Measurements from ENCODE around the gene PDCD2L. TPM values are rescaled to one million over a fixed set of nuclear protein-coding genes. Genes with fewer than 3 reads are reported as not detected.

PDCD2L gene
- polyA plus RNA-seq, 1 donor (not counting 4 experiments of a cell fraction or from before 2014, with no cell fraction given), result 23.8 TPM

DNA sequence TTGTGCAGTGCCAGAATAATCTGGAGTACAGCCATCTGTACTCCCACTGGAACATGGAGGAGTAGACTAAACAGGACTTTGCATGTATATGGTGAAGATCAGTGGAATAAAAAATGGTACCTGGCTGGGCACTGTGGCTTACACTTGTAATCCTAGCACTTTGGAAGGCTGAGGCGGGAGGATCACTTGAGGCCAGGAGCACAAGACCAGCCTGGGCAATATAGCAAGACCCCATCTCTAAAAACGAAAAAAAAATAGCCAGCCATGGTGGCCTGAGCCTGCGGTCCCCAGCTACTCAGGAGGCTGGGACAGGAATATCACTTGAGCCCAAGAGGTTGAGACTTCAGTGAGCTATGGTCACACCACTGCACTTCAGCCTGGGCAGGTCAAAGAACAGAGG, 44.0 kb downstream of the PDCD2L start:
- no peaks in the 10 kb centered on the region for H3K9me1 ChIP-seq (ENCODE audit: control insufficient read depth, extremely low read depth, insufficient read depth, low read length)
- H3K9me3 ChIP-seq (ENCODE audit: control insufficient read depth, low read depth, low read length), result no peaks in the 10 kb centered on the region
- peaks cover 3% of the 10 kb centered on the region for H4K20me1 ChIP-seq (ENCODE audit: control insufficient read depth, extremely low read depth, insufficient read depth, low read length)
- peaks cover 15 to 29% of the 10 kb centered on the region in 2 experiments for H3K36me3 ChIP-seq (ENCODE audit: control insufficient read depth in 2 of 2, extremely low read depth in 1 of 2, insufficient read depth in 2 of 2, low read length in 2 of 2)
- FAIRE-seq (no peak), DNase-seq (ENCODE audit: low read depth, low spot score) (no peak)
- no peaks in the 10 kb centered on the region for H3K79me2 ChIP-seq (ENCODE audit: control insufficient read depth, insufficient read depth, low read length)
- dilution Hi-C loops (cut with MboI; ENCODE audit: extremely low pct_ligation_motif_present, low sequenced_read_pairs), result no loop called here
- TF ChIP-seq, protein P1, sequence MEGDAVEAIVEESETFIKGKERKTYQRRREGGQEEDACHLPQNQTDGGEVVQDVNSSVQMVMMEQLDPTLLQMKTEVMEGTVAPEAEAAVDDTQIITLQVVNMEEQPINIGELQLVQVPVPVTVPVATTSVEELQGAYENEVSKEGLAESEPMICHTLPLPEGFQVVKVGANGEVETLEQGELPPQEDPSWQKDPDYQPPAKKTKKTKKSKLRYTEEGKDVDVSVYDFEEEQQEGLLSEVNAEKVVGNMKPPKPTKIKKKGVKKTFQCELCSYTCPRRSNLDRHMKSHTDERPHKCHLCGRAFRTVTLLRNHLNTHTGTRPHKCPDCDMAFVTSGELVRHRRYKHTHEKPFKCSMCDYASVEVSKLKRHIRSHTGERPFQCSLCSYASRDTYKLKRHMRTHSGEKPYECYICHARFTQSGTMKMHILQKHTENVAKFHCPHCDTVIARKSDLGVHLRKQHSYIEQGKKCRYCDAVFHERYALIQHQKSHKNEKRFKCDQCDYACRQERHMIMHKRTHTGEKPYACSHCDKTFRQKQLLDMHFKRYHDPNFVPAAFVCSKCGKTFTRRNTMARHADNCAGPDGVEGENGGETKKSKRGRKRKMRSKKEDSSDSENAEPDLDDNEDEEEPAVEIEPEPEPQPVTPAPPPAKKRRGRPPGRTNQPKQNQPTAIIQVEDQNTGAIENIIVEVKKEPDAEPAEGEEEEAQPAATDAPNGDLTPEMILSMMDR (optimal IDR thresholded peaks at IDR 0.05 in 1 of 3, IDR thresholded peaks at IDR 0.05 in 1 of 3, conservative IDR thresholded peaks at IDR 0.05 in 1 of 3; ENCODE audit: extremely low read depth in 1 of 3, insufficient read depth in 2 of 3, low read length in 3 of 3), result no peak
- TF ChIP-seq EZH2 (IDR thresholded peaks at IDR 0.05; ENCODE audit: low read length), result no peak
- H3K27me3 ChIP-seq (ENCODE audit: control insufficient read depth, extremely low read depth, insufficient read depth, low read length), result no peaks in the 10 kb centered on the region
- H3K4me3 ChIP-seq (ENCODE audit: control insufficient read depth in 2 of 3, extremely low read depth in 1 of 3, insufficient read depth in 2 of 3, low read depth in 1 of 3, low read length in 3 of 3), result no peak overlapping the region
- no peak overlapping the region for H3K9ac ChIP-seq (ENCODE audit: control insufficient read depth, extremely low read depth, insufficient read depth, low read length)
- H3K4me2 ChIP-seq (ENCODE audit: control insufficient read depth, extremely low read depth, insufficient read depth, low read depth, low read length), result no peak overlapping the region
- no peaks in the 10 kb centered on the region for H3K4me1 ChIP-seq (ENCODE audit: control insufficient read depth, extremely low read depth, insufficient read depth, low read length)
- no peak overlapping the region for H3K27ac ChIP-seq (ENCODE audit: control insufficient read depth, insufficient read depth, low read length)
- H2AFZ ChIP-seq (ENCODE audit: control insufficient read depth, low read length), result no peak overlapping the region

DNA sequence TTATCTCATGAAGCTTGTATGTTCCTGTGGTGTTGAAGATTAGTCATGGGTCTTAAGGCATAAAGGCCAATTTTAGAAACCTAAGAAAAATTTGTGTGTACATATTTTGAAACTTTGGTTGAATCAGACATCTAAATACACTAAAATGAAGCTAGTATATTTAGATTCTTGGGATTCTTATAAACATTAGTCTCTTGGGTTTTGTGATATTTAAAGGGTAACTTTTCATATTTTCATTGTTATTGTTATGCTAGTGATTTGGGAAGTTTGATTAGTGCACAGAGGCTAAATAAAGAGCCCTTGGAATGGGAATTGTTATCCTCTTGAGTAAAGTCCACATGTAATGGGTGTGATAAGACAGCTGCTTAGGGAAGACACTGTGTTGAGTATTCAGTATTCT, 48.5 kb downstream of the PDCD2L start:
- H4K20me1 ChIP-seq (ENCODE audit: control insufficient read depth, extremely low read depth, insufficient read depth, low read length), result peaks cover 7% of the 10 kb centered on the region
- H3K4me2 ChIP-seq (ENCODE audit: control insufficient read depth, extremely low read depth, insufficient read depth, low read depth, low read length), result no peak overlapping the region
- H3K9me1 ChIP-seq (ENCODE audit: control insufficient read depth, extremely low read depth, insufficient read depth, low read length), result no peaks in the 10 kb centered on the region
- H3K4me3 ChIP-seq (ENCODE audit: control insufficient read depth in 2 of 3, extremely low read depth in 1 of 3, insufficient read depth in 2 of 3, low read depth in 1 of 3, low read length in 3 of 3), result no peak overlapping the region
- dilution Hi-C loops (cut with MboI; ENCODE audit: extremely low pct_ligation_motif_present, low sequenced_read_pairs), result no loop called here
- DNase-seq (ENCODE audit: low read depth, low spot score) (no peak), FAIRE-seq (no peak)
- H3K9me3 ChIP-seq (ENCODE audit: control insufficient read depth, low read depth, low read length), result no peaks in the 10 kb centered on the region
- no peak overlapping the region for H3K27ac ChIP-seq (ENCODE audit: control insufficient read depth, insufficient read depth, low read length)
- no peaks in the 10 kb centered on the region for H3K27me3 ChIP-seq (ENCODE audit: control insufficient read depth, extremely low read depth, insufficient read depth, low read length)
- no peak overlapping the region for H3K9ac ChIP-seq (ENCODE audit: control insufficient read depth, extremely low read depth, insufficient read depth, low read length)
- TF ChIP-seq EZH2 (IDR thresholded peaks at IDR 0.05; ENCODE audit: low read length), result no peak
- peaks cover 14 to 33% of the 10 kb centered on the region in 2 experiments for H3K36me3 ChIP-seq (ENCODE audit: control insufficient read depth in 2 of 2, extremely low read depth in 1 of 2, insufficient read depth in 2 of 2, low read length in 2 of 2)
- peaks cover 9% of the 10 kb centered on the region for H3K79me2 ChIP-seq (ENCODE audit: control insufficient read depth, insufficient read depth, low read length)
- no peak overlapping the region for H2AFZ ChIP-seq (ENCODE audit: control insufficient read depth, low read length)
- no peaks in the 10 kb centered on the region for H3K4me1 ChIP-seq (ENCODE audit: control insufficient read depth, extremely low read depth, insufficient read depth, low read length)

DNA sequence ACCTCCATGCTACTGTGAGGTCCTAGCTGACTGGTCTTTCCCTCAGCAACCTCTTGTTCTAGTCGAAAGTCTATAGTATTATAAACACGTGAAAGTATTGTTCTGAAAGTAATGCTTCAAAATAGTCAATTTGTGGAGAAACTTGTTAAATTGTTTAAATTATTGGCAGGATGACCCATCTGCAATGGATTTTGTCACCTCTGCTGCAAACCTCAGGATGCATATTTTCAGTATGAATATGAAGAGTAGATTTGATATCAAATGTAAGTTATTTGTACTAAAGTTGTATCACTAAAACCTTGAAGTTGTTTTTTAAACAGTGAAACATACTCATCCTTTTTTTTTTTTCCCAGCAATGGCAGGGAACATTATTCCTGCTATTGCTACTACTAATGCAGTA, 49.9 kb downstream of the PDCD2L start:
- TF ChIP-seq EZH2 (IDR thresholded peaks at IDR 0.05; ENCODE audit: low read length), result no peak
- TF ChIP-seq, protein P1 (optimal IDR thresholded peaks at IDR 0.05 in 1 of 3, IDR thresholded peaks at IDR 0.05 in 1 of 3, conservative IDR thresholded peaks at IDR 0.05 in 1 of 3; ENCODE audit: extremely low read depth in 1 of 3, insufficient read depth in 2 of 3, low read length in 3 of 3), result no peak
- dilution Hi-C loops (cut with MboI; ENCODE audit: extremely low pct_ligation_motif_present, low sequenced_read_pairs), result no loop called here
- FAIRE-seq (no peak), DNase-seq (ENCODE audit: low read depth, low spot score) (no peak)
- Histone ChIP-seq H3K79me2 (ENCODE audit: control insufficient read depth, insufficient read depth, low read length) (peaks cover 14% of the 10 kb centered on the region), H2AFZ (ENCODE audit: control insufficient read depth, low read length) (no peak overlapping the region), H3K36me3 (ENCODE audit: control insufficient read depth in 2 of 2, extremely low read depth in 1 of 2, insufficient read depth in 2 of 2, low read length in 2 of 2) (peaks cover 15 to 35% of the 10 kb centered on the region in 2 experiments), H3K4me3 (ENCODE audit: control insufficient read depth in 2 of 3, extremely low read depth in 1 of 3, insufficient read depth in 2 of 3, low read depth in 1 of 3, low read length in 3 of 3) (no peak overlapping the region), H3K9me3 (ENCODE audit: control insufficient read depth, low read depth, low read length) (no peaks in the 10 kb centered on the region), H3K4me1 (ENCODE audit: control insufficient read depth, extremely low read depth, insufficient read depth, low read length) (no peaks in the 10 kb centered on the region), H3K27ac (ENCODE audit: control insufficient read depth, insufficient read depth, low read length) (no peak overlapping the region), H3K4me2 (ENCODE audit: control insufficient read depth, extremely low read depth, insufficient read depth, low read depth, low read length) (no peak overlapping the region), H3K9me1 (ENCODE audit: control insufficient read depth, extremely low read depth, insufficient read depth, low read length) (no peaks in the 10 kb centered on the region), H4K20me1 (ENCODE audit: control insufficient read depth, extremely low read depth, insufficient read depth, low read length) (peaks cover 7% of the 10 kb centered on the region), H3K9ac (ENCODE audit: control insufficient read depth, extremely low read depth, insufficient read depth, low read length) (no peak overlapping the region), H3K27me3 (ENCODE audit: control insufficient read depth, extremely low read depth, insufficient read depth, low read length) (no peaks in the 10 kb centered on the region)
